Fibroblast of skin of scalp (primary cell): ENCODE results near the gene BCAP31.
"Not testable (repeated sequence)": the region's sequence is repeated elsewhere in the genome, so short reads cannot be mapped to it uniquely, and the experiment has no call there.

ENCODE experiments used
- DNase-seq: peaks from one replicate; pipeline ENCODE4 v3.0.0-alpha.2; 2013

The BCAP31 gene

GRCh38 chrX:153708415-153708814, 15.8 kb downstream of the BCAP31 start:
- peak; percentile 63 for DNase-seq

- DNase-seq: no peak
Measured at GRCh38 chrX:153707406-153707805, 16.8 kb downstream of the BCAP31 start.

- DNase-seq: no peak
Measured at GRCh38 chrX:153706799-153707198, 17.4 kb downstream of the BCAP31 start.

GRCh38 chrX:153705403-153706060, 18.7 kb downstream of the BCAP31 start:
- not testable (repeated sequence) for DNase-seq

GRCh38 chrX:153704631-153705402, 19.4 kb downstream of the BCAP31 start:
- not testable (repeated sequence) for DNase-seq

GRCh38 chrX:153704021-153704526, 20.1 kb downstream of the BCAP31 start:
- DNase-seq: no peak

- no peak for DNase-seq
Measured at GRCh38 chrX:153703036-153703370, 21.2 kb downstream of the BCAP31 start.

- DNase-seq: no peak
Measured at GRCh38 chrX:153702336-153703035, 21.7 kb downstream of the BCAP31 start.

GRCh38 chrX:153701706-153702105, 22.5 kb downstream of the BCAP31 start:
- DNase-seq: no peak

- no peak for DNase-seq
Measured at GRCh38 chrX:153700967-153701366, 23.2 kb downstream of the BCAP31 start.

GRCh38 chrX:153700376-153700945, 23.7 kb downstream of the BCAP31 start:
- no peak for DNase-seq

- DNase-seq: not testable (repeated sequence)
Measured at GRCh38 chrX:153699784-153700371, 24.3 kb downstream of the BCAP31 start.

- not testable (repeated sequence) for DNase-seq
Measured at GRCh38 chrX:153699210-153699783, 24.9 kb downstream of the BCAP31 start.

GRCh38 chrX:153697924-153698865, 26.0 kb downstream of the BCAP31 start:
- DNase-seq: no peak

- DNase-seq: not testable (repeated sequence)
Measured at GRCh38 chrX:153696986-153697722, 27.0 kb downstream of the BCAP31 start.

- not testable (repeated sequence) for DNase-seq
Measured at GRCh38 chrX:153696538-153696937, 27.6 kb downstream of the BCAP31 start.

GRCh38 chrX:153696100-153696499, 28.1 kb downstream of the BCAP31 start:
- DNase-seq: no peak

- no peak for DNase-seq
Measured at GRCh38 chrX:153694687-153695270, 29.4 kb downstream of the BCAP31 start.

GRCh38 chrX:153694256-153694655, 29.9 kb downstream of the BCAP31 start:
- DNase-seq: not testable (repeated sequence)
